Brain pericyte (primary cell): ENCODE data around the gene CTNNA3.

Experiments
- DNase-seq: peaks from one replicate; pipeline ENCODE4 v3.0.0-alpha.2; 2012; ENCODE audit warnings: low read depth, low spot score

Gene CTNNA3

GRCh38 chr10:67327626-67328535 lies 368.1 kb downstream of the CTNNA3 start:
- DNase-seq, result no peak

- no peak for DNase-seq
Measured at GRCh38 chr10:67319976-67320375, 376.0 kb downstream of the CTNNA3 start.

GRCh38 chr10:67308912-67309311 lies 387.1 kb downstream of the CTNNA3 start:
- DNase-seq, result no peak

- DNase-seq, result no peak
Measured at GRCh38 chr10:67306588-67307205, 389.3 kb downstream of the CTNNA3 start.

- no peak for DNase-seq
Measured at GRCh38 chr10:67302701-67303100, 393.3 kb downstream of the CTNNA3 start.

GRCh38 chr10:67299761-67300160 lies 396.2 kb downstream of the CTNNA3 start:
- DNase-seq, result no peak

GRCh38 chr10:67297637-67298181 lies 398.3 kb downstream of the CTNNA3 start:
- no peak for DNase-seq

GRCh38 chr10:67296926-67297325 lies 399.1 kb downstream of the CTNNA3 start:
- DNase-seq, result no peak

GRCh38 chr10:67288688-67289410 lies 407.1 kb downstream of the CTNNA3 start:
- no peak for DNase-seq

- DNase-seq, result no peak
Measured at GRCh38 chr10:67284589-67284988, 411.4 kb downstream of the CTNNA3 start.

- DNase-seq, result no peak
Measured at GRCh38 chr10:67282871-67283270, 413.1 kb downstream of the CTNNA3 start.

- no peak for DNase-seq
Measured at GRCh38 chr10:67280405-67280804, 415.6 kb downstream of the CTNNA3 start.

GRCh38 chr10:67277402-67277801 lies 418.6 kb downstream of the CTNNA3 start:
- no peak for DNase-seq

- no peak for DNase-seq
Measured at GRCh38 chr10:67269828-67270227, 426.2 kb downstream of the CTNNA3 start.

GRCh38 chr10:67268146-67268545 lies 427.8 kb downstream of the CTNNA3 start:
- DNase-seq, result no peak

GRCh38 chr10:67262675-67263074 lies 433.3 kb downstream of the CTNNA3 start:
- no peak for DNase-seq

- DNase-seq, result no peak
Measured at GRCh38 chr10:67261300-67261797, 434.6 kb downstream of the CTNNA3 start.

- no peak for DNase-seq
Measured at GRCh38 chr10:67259319-67259929, 436.6 kb downstream of the CTNNA3 start.

- DNase-seq, result no peak
Measured at GRCh38 chr10:67257427-67258144, 438.4 kb downstream of the CTNNA3 start.

- no peak for DNase-seq
Measured at GRCh38 chr10:67257018-67257417, 439.0 kb downstream of the CTNNA3 start.

- DNase-seq, result no peak
Measured at GRCh38 chr10:67250686-67251085, 445.3 kb downstream of the CTNNA3 start.
